T-helper 2 cell treated with Interferon-gamma antibody and Interleukin-4, amounts not matched to agents 100 ng/mL and 5 ng/mL, for 36 hours (primary cell): ENCODE measurements around the gene PHYKPL. TPM values are rescaled to one million over a fixed set of nuclear protein-coding genes. Genes with fewer than 3 reads are reported as not detected.
"Not testable (repeated sequence)": the region's sequence is repeated elsewhere in the genome, so short reads cannot be mapped to it uniquely, and the experiment has no call there.

Experiments used
- intact Hi-C: fragments of 100-400 bp; cut with micrococcal nuclease; formaldehyde crosslinking; loops from one replicate; pipeline ENCODE4 v1.15.1; 2023
- total RNA-seq: library from RNA; stranded (reverse); gene quantifications from 2 replicates; pipeline ENCODE4 v1.2.3, GENCODE V29; 2022

PHYKPL gene
- total RNA-seq, 1 donor from 2014 or later, result 128 TPM

DNA sequence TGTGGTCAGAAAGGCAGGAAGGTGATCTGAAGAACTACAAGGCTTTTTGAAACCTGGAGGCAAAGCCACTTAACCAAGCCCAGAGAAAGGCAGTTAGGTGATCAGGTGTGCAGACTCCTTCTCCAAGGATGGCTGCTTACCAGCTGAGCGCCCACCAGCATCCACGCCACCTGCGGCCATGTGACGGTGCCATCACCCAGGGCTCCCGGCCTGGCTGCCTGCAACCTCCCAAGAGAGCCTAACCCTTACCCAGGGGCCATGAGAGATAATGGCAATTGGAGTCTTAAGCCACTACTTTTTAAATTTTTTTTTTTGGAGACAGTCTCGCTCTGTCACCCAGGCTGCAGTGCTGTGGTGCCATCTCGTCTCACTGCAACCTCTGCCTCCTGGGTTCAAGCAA, 33.1 kb upstream of the PHYKPL start:
- intact Hi-C loops, result no loop called here

DNA sequence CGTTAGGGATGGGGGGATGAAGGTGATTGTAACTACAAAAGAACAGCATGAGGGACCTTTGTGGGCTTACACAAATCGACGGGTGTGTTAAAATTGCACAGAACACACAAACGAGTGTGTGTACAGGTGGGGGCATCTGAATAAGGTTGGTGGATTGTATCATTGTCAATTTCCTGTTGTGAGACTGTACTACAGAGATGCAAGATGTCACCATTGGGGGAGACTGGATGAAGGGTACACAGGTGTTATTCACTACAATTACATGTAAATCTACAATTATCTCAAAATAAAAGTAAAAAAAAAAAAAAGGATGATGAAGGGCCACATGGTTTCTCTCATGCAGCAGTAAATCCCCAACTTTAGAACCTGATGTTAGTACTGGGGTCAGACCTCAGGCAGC, 31.4 kb upstream of the PHYKPL start:
- intact Hi-C loops, result no loop called here

DNA sequence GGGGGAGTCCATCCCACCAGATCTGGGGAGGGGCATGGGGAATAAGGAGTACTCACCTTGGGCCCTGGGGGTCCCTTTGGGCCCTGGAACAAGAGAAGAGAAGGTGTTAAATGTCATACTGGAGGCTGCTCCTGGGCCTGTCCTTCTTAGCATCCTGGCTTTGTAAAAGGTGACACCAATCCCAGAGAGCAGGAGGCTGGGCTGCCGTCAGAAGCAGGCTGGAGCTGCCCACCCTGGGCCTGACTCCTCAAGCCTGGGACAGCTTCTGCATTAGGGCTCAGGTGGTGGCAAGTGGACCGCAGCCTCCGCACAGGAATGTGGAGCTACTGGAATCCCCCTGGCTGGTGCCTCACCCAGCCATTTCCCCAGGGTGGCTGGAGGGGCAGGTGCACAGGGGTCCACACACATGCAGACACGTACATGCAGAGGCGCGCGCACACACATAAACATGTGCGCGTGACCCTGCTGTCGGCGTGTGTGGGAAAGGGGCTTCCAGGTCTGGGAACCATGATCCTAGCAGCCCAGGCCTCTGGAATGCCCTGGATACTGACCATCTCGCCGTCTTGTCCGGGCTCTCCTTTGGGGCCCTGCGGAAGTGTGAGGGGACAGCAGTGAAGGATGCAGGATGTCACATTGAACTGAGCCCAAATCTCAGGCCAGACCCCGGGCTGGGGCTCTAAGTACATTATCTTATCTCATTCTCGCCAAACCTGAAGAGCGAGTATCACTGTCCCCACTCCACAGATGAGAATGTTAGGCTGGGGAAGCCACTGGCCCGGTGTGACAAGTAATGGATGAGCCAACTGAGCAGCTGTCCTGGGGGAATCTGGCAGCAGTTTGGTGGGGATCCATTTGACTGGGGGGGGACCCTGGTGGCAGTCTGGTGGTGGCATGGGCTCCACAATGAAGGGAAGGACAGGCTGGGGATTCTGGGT, 29.3 kb upstream of the PHYKPL start:
- intact Hi-C loops, result no loop called here

DNA sequence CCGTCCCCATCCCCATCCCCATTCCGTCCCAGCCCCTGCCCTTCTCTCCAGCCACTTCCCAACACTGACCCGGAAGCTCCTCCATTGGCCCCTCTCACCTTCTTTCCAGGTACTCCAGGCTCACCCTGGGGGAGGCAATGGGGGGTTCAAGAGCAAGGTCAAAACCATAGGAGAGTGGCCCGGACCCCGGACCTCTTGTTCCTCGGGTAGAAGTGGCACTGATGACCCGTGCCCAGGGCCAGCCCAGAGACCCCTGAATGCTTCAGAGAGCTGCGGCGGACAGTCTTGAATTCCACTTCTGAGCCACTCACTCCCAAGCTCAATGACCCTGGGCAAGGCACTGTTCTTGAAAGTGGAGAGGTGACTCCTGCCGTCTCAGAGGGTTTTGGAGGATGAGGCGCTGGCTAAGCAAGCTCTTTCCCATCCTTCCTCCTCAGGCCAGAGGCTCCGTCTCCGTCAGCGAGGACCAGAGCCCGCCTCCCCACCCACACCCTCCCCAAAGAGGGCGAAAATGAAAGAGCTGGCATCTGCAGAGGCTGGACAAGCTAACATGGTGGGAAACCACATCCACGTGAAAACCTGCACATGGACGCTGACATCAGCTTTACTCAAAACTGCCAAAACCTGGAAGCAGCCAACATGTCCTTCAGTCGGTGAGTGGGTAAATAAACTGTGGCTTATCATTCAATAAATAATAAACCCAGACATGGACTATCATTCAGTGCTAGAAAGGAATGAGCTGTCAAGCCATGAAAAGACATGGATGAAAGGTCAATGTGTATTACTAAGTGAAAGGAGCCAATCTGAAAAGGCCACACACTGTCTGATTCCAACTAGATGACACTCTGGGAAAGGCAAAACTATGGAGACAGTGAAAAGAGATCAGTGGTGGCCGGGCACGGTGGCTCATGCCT, 27.3 kb upstream of the PHYKPL start:
- intact Hi-C loops, result no loop called here

DNA sequence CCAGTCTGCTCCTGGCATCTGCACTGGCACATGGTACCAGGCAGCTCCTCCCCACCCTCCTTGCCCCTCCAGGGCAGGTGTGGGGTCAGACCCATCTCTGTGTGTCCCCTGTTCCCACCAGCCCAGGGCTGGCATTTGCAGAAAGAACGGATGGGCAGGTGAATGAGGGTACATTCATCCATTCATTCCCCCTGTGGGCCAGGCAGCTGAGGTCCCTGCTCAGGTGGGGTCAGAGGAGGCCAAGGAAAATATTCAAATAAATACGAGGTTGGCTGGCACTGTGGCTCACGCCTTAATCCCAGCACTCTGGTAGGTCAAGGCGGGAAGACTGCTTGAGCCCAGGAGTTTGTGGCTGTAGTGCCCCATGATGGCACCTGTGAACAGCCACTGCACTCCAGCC, 25.0 kb upstream of the PHYKPL start:
- intact Hi-C loops, result no loop called here

DNA sequence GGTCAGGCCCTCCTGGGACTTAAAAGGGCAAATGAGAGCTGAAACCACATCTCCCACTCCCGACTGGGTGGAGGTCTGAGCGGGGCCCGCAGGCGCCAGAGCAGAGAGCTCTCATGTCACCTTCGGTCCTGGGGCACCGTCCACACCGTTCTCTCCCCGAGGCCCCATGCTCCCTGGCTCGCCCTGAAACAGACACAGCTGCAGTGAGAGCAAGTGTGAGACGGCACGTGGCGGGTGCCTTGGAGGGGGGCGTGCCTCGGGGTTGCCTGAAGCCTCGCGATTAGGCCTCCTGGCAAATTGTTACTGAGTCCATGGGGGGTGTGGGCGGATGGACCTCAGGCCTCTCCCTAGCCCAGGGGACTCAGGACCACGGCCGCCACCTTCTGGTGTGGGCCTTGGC, 24.1 kb upstream of the PHYKPL start:
- intact Hi-C loops, result no loop called here

DNA sequence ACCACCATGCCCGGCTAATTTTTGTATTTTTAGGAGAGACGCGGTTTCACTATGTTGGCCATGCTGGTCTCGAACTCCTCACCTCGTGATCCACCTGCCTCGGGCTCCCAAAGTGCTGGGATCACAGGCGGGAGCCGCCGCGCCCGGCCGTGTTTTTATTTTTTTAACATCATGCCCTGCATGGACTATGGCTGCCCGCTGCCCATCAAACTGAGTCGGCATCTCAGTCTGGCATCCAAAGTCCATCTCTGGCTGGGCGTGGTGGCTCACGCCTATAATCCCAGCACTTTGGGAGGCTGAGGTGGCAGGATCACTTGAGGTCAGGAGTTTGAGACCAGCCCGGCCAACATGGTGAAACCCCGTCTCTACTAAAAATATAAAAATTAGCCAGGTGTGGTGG, 21.0 kb upstream of the PHYKPL start:
- intact Hi-C loops, result not testable (repeated sequence)

DNA sequence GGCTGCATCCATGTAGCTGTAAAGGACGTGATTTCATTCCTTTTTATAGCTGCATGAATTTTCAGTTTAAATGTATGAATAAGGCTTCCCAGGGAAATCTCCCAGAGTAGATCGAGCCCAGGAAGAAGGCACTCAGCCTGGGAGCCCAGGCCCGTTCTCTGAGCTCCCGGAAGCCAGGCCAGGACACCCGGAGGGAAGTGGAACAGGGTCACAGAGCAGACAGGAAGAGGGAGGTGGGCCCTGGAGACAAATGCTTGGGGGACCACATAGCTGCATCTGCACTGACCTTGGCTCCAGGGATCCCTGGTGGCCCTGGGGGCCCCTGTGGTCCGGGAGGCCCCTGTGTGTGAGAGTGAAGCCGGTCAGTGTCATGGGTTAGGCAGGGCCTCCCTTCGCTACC, 19.7 kb upstream of the PHYKPL start:
- intact Hi-C loops, result no loop called here

DNA sequence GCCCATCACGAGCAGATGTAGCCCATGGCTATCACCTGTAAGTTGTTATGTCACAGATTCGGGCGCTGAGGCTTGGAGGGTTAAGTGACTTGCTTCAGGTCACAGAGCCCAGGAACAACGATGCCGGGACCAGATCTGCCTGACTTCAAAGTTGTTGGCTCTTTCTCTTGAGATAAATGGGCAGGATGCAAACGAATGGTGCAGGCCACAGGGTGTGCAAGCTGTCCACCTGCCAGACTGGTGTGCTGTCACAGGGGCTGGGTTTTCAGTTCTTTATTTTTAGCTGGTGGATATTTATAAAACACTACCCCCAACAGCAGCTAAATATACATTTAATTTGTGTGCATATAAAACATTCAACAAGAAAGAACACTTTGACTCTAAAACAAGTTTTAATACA, 17.7 kb upstream of the PHYKPL start:
- intact Hi-C loops, result no loop called here

DNA sequence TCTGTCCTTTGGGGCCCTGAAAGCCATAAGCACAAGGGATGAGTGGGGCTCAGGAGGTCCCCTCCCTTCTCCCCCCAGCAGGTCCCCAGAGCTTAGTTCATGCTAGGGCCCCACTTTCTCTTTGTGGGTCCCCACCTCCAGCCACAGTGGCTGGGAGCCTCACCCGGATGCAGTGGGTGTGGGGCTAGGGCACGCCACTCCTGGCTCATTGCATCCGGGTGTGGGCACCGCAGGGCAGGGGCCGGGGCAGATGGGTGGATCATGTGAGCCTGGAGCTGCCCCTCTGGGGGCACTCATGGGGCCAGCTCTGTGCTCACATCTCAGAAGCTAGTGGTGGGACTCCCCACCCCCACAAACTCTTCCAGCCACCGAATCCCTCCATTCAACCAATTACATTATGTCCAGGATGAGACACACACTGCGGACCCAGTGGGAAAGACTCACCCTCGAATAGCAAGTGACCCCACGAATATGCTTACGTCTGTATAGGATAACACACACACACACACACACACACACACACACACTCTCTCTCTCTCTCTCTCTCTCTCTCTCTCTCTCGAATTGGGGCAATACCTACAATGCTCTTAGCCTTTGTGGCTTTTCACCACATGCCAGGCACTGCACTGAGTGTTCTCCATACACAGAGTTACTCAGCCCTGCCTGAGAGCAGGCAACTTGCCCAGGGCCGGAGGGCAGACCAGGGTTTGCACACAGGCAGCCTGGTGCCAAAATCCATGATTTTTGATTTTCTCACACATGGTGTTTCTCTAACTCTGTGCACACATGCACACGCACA, 16.8 kb upstream of the PHYKPL start:
- intact Hi-C loops, result no loop called here

DNA sequence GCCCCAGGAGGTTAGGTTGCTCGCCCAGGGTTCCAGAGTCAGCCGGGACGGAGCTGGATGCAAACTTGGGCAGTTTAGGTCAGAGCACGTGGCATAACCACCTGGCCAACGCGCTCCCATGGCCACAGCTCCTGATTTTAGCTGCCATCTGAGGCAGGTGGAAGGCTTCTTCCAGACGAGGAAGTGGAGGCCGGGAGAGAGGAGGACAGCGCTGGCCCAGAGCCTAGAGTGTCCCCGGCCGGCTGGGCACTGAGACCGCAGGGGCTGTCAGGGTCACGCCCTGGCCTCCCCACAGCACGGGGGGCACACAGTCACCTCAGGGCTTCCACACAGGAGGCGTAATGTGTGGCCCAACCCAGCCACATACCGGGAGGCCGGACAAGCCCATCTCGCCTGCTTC, 16.1 kb upstream of the PHYKPL start:
- intact Hi-C loops, result no loop called here

DNA sequence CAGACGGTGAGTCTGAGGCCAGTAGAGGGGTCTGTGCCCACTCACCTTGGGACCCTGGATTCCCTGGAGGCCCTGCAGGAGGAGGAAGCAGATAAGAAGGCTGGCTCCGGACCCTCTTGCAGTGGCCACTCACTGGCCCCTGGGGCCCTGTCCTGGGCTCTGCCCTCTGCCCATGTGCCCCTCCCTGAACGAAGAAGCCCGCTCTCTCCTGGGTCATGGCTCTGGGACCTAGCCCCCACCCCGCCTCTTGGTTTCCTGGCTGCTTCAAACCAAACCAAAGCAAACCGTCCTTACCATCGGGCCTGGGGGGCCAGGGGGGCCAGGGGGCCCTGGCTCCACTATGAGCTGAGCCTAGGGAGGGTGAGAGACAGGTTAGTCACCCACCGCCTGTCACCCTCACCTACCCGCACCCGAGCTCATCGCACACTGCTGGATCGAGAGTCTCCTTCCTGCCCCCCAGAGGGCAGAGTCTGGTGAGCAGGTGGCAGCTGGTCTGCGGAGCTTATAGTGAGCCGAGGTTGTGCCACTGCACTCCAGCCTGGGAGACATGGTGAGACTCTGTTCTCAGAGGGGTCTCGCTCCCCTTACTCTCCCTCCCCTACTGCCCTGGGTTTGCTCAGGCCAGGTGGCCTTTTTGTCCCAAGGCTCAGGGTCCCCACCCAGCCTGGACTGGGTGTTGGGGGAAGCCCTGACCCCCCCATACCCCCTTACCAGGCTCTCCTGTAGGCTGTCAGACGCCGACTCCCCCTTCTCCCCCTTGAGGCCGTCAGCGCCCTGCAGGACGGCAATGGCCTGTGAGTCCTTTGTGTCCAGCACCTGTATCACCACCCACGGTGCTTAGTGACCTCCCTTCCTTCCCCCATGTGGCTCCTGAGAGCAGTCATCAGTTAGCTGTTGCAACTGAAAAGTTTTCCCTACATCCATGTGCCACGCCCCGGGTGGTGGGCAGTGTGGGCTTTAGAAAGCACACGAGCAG, 15.2 kb upstream of the PHYKPL start:
- intact Hi-C loops, result no loop called here

DNA sequence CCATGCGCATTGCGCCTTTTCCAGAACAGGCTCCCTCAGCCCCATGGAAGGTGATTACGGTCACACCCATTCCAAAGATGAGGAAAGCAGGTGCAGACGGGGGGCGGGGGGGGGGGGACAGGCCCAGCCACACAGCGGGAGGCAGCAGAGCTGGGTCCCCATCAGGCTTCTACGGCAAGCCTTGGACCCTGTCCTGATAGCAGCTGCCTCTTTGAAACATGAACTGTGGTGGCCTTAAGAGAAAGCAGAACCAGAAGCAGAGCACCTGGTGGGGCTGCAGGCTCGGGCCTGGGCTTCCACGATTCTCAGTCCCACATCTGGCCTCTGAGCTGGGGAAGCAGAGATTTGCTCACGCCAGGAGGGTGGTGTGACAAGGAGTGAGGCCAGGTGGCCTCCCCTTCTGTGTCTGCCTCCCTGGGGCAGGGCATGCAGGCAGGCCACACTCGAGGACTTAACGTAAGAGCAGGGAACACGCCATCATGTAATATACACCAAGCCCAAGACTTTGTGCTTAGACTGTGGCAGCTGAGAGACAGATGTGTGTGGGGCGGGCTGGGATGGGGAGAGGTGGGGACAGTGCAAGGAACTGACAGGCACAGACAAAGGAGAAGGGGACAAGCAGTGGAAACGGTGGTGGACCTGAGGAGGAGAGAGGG, 14.2 kb upstream of the PHYKPL start:
- intact Hi-C loops, result no loop called here

DNA sequence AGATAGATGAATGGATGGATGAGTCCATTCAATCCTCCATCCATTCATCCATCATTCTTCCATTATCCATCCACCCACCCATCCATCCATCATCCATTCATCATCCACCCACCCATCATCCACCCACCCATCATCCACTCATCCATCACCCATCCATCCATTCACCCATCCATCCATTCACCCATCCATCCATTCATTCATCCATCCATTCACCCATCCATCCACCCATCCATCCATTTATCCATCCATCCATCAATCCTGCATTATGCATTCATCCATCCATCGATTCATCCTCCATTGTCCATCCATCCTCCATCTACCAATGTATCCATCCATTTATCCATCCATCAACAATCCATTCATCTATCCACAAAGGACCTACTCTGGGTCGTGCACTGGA, 12.8 kb upstream of the PHYKPL start:
- intact Hi-C loops, result no loop called here

DNA sequence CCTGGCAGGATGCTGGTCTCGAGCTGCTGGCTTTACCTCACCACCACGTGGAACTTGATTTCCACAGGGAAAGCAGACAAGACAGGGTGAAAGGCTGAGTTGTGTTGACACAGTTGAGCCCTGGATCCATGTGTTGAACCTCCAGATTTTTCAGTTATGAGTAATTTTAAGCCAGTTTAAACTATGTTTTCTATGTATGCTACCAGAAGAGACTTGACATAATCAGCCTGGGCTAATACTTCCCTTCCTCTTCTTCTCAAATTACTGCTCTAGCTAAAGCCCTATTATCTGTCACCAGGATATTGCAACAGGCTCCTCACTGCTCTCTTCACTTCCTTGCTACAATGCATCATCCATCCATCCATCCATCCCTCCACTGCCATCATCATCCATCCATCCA, 12.0 kb upstream of the PHYKPL start:
- intact Hi-C loops, result no loop called here

DNA sequence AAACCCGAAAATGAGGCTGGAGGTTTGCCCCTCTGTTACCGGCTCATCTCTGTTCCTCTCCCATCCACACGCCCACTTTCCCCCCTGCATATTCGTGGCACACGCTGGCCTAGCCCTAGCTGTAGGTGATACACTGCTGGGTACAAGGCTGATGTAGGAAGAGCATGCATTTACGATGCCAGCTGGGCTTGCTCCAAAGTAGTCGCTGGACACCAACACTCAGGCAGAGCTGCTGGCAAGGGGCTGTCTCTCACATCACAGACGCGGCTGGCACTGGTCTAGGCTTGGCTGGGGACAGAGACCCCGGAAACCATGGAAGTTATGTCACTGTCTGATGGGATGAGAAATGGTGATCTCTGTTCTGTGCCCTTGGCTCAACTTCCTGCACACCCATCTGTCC, 9.8 kb upstream of the PHYKPL start:
- intact Hi-C loops, result no loop called here

DNA sequence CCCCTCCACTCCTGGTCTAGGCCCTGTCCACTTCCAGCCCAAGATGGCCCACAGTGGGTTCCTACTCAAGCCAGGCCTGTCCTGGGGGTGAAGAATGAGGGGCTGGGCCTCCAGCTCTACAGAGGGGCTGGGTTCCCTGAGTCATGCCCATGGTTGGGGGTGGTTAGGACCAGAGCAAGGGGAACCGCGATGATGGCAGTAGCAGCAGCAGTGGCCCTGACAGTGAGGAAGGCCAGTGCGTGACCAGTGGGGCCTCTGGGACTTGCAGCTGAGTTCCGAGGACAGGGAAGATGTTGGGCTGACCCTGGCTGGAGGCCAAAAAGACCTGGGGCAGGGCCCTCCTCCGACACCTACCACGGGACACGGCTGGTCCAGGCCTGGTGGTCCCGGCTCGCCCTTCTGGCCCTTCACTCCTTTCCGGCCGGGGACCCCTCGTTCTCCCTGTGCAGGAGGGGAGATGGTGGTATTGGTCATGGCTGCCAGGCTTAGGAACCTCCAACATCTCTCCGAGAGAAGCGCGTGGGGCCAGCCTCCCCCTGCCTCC, 9.2 kb upstream of the PHYKPL start:
- intact Hi-C loops, result no loop called here

DNA sequence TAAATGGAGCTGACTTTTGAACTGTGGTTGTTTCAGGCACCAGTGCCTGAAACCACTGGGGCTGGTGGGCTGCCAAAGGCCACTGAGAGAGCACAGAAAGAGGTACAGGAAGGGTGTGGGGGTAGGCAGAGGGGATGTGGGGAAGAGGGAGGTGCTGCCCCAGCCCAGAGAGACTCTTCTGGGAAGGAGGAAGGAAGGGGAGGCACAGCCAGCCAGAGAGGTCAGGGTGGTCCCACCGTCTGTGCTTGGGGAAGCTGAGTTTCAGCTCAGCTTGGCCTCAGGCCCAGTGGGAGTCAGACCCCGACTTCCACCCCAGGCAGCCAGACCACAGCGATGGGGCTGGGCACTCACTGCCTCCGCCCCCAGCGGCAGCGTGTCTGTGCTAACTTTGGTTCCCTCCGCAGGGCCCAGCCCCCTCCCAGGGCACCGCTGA, 8.6 kb upstream of the PHYKPL start:
- intact Hi-C loops, result no loop called here

DNA sequence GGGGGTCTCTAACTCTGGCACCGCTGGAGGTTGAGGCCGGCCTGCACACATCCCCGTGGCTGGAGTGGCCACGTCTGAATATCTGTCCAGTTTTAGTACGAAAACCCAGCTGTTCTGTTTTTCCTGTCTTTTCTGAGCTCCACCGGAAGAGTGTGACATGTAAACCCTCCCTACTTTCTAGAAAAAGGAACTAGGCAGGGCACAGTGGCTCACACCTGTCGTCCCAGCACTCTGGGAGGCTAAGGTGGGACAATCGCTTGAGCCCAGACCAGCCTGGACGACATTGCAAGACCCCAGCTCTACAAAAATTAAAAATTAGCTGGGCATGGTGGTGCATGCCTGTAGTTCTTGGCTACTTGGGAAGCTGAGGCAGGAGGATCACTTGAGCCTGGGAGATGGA, 8.2 kb upstream of the PHYKPL start:
- intact Hi-C loops, result no loop called here
